A549 (cell line): Measurements from ENCODE around the gene NSD1. TPM values are rescaled to one million over a fixed set of nuclear protein-coding genes. Genes with fewer than 3 reads are reported as not detected.

Experiments used
- ATAC-seq, 2 experiments: fragments of 200-7000 bp in 1 of 2; fragments of >200 bp in 1 of 2; cut with Nextera tagmentation in 1 of 2; cut with Tn5 transposase in 1 of 2; 3 replicates each; pipeline versions ENCODE4 v1.8.0 to v1.9.1; 2018 to 2020; ENCODE audit warnings: mild to moderate bottlenecking in 1 of 2, moderate library complexity in 1 of 2
- CTCF ChIA-PET: fragments of 300-600 bp; sonication (Branson Sonifier 250); formaldehyde crosslinking; extraction: SDS; loops from one replicate; lab custom pipeline; 2021; ENCODE audit warnings: antibody characterized with exemption, inconsistent platforms; lab: Yijun Ruan, JAX
- POLR2A ChIA-PET: fragments of 350-600 bp; formaldehyde crosslinking; extraction: SDS; loops from one replicate; lab custom pipeline; 2021; ENCODE audit warnings: antibody characterized with exemption, inconsistent platforms; lab: Yijun Ruan, JAX
- DNase-seq, 2 experiments: peaks; one replicate each; pipeline versions ENCODE4 v3.0.0 to v3.0.0-alpha.2; 2011 to 2016; ENCODE audit warnings: low read depth in 1 of 2, low spot score in 1 of 2
- FAIRE-seq: peaks from 2 replicates; lab custom pipeline; 2011; peaks lifted over from hg19 to GRCh38; lab: Jason Lieb, UNC
- H3K27ac ChIP-seq, 2 experiments: fragments of >200 bp; sonication (Bioruptor Twin); formaldehyde crosslinking; 3 replicates each; pipeline ENCODE4 v1.5.1; 2016 to 2017
- H3K4me1 ChIP-seq: fragments of >200 bp; sonication (Bioruptor Twin); formaldehyde crosslinking; 3 replicates; pipeline ENCODE4 v1.6.1; 2016
- H3K4me2 ChIP-seq: fragments of >200 bp; sonication (Bioruptor Twin); formaldehyde crosslinking; 3 replicates; pipeline ENCODE4 v1.6.1; 2016
- H3K4me3 ChIP-seq: fragments of >200 bp; sonication (Bioruptor Twin); formaldehyde crosslinking; 3 replicates; pipeline ENCODE4 v1.5.1; 2016
- H3K9me3 ChIP-seq: fragments of >200 bp; sonication (Bioruptor Twin); formaldehyde crosslinking; 3 replicates; pipeline ENCODE4 v1.6.1; 2016
- CBX2 ChIP-seq: fragments of 200-600 bp; sonication (generic); IDR thresholded peaks from 2 replicates; pipeline ENCODE4 v1.6.1; 2016; ENCODE audit warnings: low read depth, mild to moderate bottlenecking, borderline replicate concordance
- CBX8 ChIP-seq: fragments of 200-600 bp; sonication (generic); IDR thresholded peaks from 2 replicates; pipeline ENCODE4 v1.6.1; 2016
- CHD4 ChIP-seq: fragments of 200-600 bp; sonication (generic); IDR thresholded peaks from 2 replicates; pipeline ENCODE4 v1.6.1; 2016; ENCODE audit warnings: antibody characterized with exemption, mild to moderate bottlenecking, borderline replicate concordance
- EHF ChIP-seq: fragments of 250-450 bp; sonication (Bioruptor Pico); IDR thresholded peaks from 2 replicates; pipeline ENCODE4 v1.5.0; 2020; ENCODE audit warnings: mild to moderate bottlenecking
- EP300 ChIP-seq, 2 experiments: fragments of >200 bp; sonication (Bioruptor Twin); formaldehyde crosslinking; IDR thresholded peaks; 2 replicates in 1 of 2; 3 replicates in 1 of 2; pipeline ENCODE4 v1.6.1; 2016 to 2017
- ESRRA ChIP-seq: fragments of 150-350 bp; IDR thresholded peaks from 2 replicates; pipeline ENCODE4 v1.6.1; 2014; ENCODE audit warnings: mild to moderate bottlenecking, low read length, borderline replicate concordance
- FOSB ChIP-seq: fragments of 250-450 bp; sonication (Bioruptor Pico); IDR thresholded peaks from 2 replicates; pipeline ENCODE4 v1.5.0; 2020; ENCODE audit warnings: mild to moderate bottlenecking, moderate library complexity
- HOXB13 ChIP-seq: fragments of 250-450 bp; sonication (Bioruptor Pico); IDR thresholded peaks from 2 replicates; pipeline ENCODE4 v1.5.0; 2020; ENCODE audit warnings: low read depth, mild to moderate bottlenecking, moderate library complexity
- HOXB5 ChIP-seq: fragments of 250-450 bp; sonication (Bioruptor Pico); IDR thresholded peaks from 2 replicates; pipeline ENCODE4 v1.5.0; 2020; ENCODE audit warnings: mild to moderate bottlenecking, moderate library complexity
- KDM5A ChIP-seq: fragments of 200-600 bp; sonication (generic); IDR thresholded peaks from 2 replicates; pipeline ENCODE4 v1.6.1; 2016; ENCODE audit warnings: antibody characterized with exemption, mild to moderate bottlenecking
- NFE2L2 ChIP-seq: fragments of 150-350 bp; conservative IDR thresholded peaks from 2 replicates; pipeline ENCODE4 v1.6.1; 2014; ENCODE audit warnings: low read length
- PHF8 ChIP-seq: fragments of 200-600 bp; sonication (generic); IDR thresholded peaks from 2 replicates; pipeline ENCODE4 v1.6.1; 2016; ENCODE audit warnings: low read depth, mild to moderate bottlenecking, antibody characterized with exemption, moderate library complexity, borderline replicate concordance
- POLR2A ChIP-seq: IDR thresholded peaks from 2 replicates; pipeline ENCODE4 v1.6.1; 2012; ENCODE audit warnings: mild to moderate bottlenecking, low read length
- RCOR1 ChIP-seq: fragments of 150-350 bp; IDR thresholded peaks from 2 replicates; pipeline ENCODE4 v1.6.1; 2014; ENCODE audit warnings: antibody characterized with exemption, low read length, low read depth
- RNF2 ChIP-seq: fragments of 200-600 bp; sonication (generic); IDR thresholded peaks from 2 replicates; pipeline ENCODE4 v1.6.1; 2016; ENCODE audit warnings: low read depth, mild to moderate bottlenecking, antibody characterized with exemption, moderate library complexity, borderline replicate concordance
- SREBF2 ChIP-seq: fragments of 450-650 bp; IDR thresholded peaks from 2 replicates; pipeline ENCODE4 v1.6.1; 2014; ENCODE audit warnings: mild to moderate bottlenecking, moderate library complexity
- ZC3H11A ChIP-seq: fragments of 450-650 bp; IDR thresholded peaks from 2 replicates; pipeline ENCODE4 v1.6.1; 2014; ENCODE audit warnings: antibody characterized with exemption, mild to moderate bottlenecking
- ZFP36 ChIP-seq: fragments of 450-650 bp; IDR thresholded peaks from 2 replicates; pipeline ENCODE4 v1.6.1; 2014; ENCODE audit warnings: borderline replicate concordance; ENCODE audit not compliant: partially characterized antibody
- ZNF302 ChIP-seq: fragments of 250-450 bp; sonication (Bioruptor Pico); IDR thresholded peaks from 2 replicates; pipeline ENCODE4 v1.9.0; 2021; ENCODE audit warnings: inconsistent platforms, mild to moderate bottlenecking, moderate library complexity
- WGBS: methylation state at CpG from one replicate; pipeline ENCODE4 v1.1.6; 2017; ENCODE audit errors: missing lambda C conversion rate; 5-methylcytosine and 5-hydroxymethylcytosine counted together
- polyA plus RNA-seq, 4 experiments: library from polyadenylated mRNA; depleted of rRNA in 3 of 4; stranded (reverse); fragments of >200 nt; fragmentation: RNase III in 1 of 4; extraction: RNeasy Plus Mini Kit Qiagen cat#74134 plus additional on column Dnase treatment in 1 of 4; gene quantifications; 2 replicates in 3 of 4; 3 replicates in 1 of 4; pipeline ENCODE4 v1.2.3, GENCODE V29; 2011 to 2017
- TF ChIP-seq, protein P1 (sequence below): IDR thresholded peaks from 2 replicates; pipeline ENCODE4 v1.6.1; 2012; ENCODE audit warnings: low read depth, borderline replicate concordance
- TF ChIP-seq, protein P2 (sequence below): fragments of >200 bp; sonication (Bioruptor Twin); formaldehyde crosslinking; IDR thresholded peaks from 3 replicates; pipeline ENCODE4 v1.5.1; 2016
- TF ChIP-seq, protein P3 (sequence below): fragments of >200 bp; sonication (Bioruptor Twin); formaldehyde crosslinking; IDR thresholded peaks from 2 replicates; pipeline ENCODE4 v1.6.1; 2016
- TF ChIP-seq, protein P4 (sequence below): fragments of 450-650 bp; IDR thresholded peaks from 2 replicates; pipeline ENCODE4 v1.6.1; 2014; ENCODE audit warnings: antibody characterized with exemption
- TF ChIP-seq, protein P5 (sequence below): fragments of 250-450 bp; sonication (Bioruptor Pico); IDR thresholded peaks from 2 replicates; pipeline ENCODE4 v1.5.0; 2020; ENCODE audit warnings: low read depth, mild to moderate bottlenecking, moderate library complexity
- TF ChIP-seq, protein P6 (sequence below): fragments of 200-600 bp; sonication (generic); IDR thresholded peaks from 2 replicates; pipeline ENCODE4 v1.6.1; 2016; ENCODE audit warnings: antibody characterized with exemption, mild to moderate bottlenecking, moderate library complexity

Gene NSD1
- polyA plus RNA-seq, 2 of the 4 experiments (the other 2 are of a cell fraction) = 16.3 to 38.2 TPM

DNA sequence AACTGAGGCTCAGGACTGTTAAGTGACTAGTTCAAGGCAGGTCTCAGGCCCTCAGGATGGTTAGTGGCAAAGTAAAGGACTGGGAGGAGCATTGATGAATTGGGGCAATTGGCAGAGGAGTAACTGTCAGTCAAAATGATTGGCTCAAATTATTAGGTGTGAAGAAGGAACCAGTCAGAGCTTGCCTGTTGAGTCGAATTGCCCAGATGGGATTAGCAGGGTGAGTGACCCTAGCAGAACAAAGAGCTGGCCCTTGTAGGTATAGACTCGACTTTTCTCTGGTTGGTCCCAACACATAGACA is 2.6 kb upstream of the NSD1 start:
- DNase-seq (no peak), FAIRE-seq (no peak), ATAC-seq (no peak)
- TF ChIP-seq HOXB5 = no peak
- no peak for TF ChIP-seq ESRRA
- no peak for TF ChIP-seq EP300 (IDR thresholded peaks at IDR 0.05)
- TF ChIP-seq, protein P1, sequence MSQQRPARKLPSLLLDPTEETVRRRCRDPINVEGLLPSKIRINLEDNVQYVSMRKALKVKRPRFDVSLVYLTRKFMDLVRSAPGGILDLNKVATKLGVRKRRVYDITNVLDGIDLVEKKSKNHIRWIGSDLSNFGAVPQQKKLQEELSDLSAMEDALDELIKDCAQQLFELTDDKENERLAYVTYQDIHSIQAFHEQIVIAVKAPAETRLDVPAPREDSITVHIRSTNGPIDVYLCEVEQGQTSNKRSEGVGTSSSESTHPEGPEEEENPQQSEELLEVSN = no peak
- no peak for TF ChIP-seq KDM5A
- TF ChIP-seq, protein P2, sequence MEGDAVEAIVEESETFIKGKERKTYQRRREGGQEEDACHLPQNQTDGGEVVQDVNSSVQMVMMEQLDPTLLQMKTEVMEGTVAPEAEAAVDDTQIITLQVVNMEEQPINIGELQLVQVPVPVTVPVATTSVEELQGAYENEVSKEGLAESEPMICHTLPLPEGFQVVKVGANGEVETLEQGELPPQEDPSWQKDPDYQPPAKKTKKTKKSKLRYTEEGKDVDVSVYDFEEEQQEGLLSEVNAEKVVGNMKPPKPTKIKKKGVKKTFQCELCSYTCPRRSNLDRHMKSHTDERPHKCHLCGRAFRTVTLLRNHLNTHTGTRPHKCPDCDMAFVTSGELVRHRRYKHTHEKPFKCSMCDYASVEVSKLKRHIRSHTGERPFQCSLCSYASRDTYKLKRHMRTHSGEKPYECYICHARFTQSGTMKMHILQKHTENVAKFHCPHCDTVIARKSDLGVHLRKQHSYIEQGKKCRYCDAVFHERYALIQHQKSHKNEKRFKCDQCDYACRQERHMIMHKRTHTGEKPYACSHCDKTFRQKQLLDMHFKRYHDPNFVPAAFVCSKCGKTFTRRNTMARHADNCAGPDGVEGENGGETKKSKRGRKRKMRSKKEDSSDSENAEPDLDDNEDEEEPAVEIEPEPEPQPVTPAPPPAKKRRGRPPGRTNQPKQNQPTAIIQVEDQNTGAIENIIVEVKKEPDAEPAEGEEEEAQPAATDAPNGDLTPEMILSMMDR = no peak
- TF ChIP-seq CHD4 = no peak
- TF ChIP-seq RCOR1 = no peak
- TF ChIP-seq, protein P3, sequence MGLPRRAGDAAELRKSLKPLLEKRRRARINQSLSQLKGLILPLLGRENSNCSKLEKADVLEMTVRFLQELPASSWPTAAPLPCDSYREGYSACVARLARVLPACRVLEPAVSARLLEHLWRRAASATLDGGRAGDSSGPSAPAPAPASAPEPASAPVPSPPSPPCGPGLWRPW = no peak
- TF ChIP-seq CBX2 = no peak
- no peak for TF ChIP-seq RNF2
- TF ChIP-seq POLR2A = no peak
- TF ChIP-seq HOXB13 (CRISPR knock-in tag) = no peak
- no peak for TF ChIP-seq ZNF302 (CRISPR knock-in tag)
- TF ChIP-seq NFE2L2 = no peak
- TF ChIP-seq CBX8 = no peak
- TF ChIP-seq, protein P4, sequence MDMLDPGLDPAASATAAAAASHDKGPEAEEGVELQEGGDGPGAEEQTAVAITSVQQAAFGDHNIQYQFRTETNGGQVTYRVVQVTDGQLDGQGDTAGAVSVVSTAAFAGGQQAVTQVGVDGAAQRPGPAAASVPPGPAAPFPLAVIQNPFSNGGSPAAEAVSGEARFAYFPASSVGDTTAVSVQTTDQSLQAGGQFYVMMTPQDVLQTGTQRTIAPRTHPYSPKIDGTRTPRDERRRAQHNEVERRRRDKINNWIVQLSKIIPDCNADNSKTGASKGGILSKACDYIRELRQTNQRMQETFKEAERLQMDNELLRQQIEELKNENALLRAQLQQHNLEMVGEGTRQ = no peak
- Histone ChIP-seq H3K4me2 (no peak overlapping the region), H3K9me3 (no peaks in the 10 kb centered on the region), H3K4me3 (no peak overlapping the region), H3K4me1 (peaks cover 15% of the 10 kb centered on the region), H3K27ac (no peak overlapping the region)
- 60% methylated on average over 2 of the region's 2 CpGs for WGBS
- CTCF ChIA-PET = interaction anchor here (1.4 to 16.4 kb wide), 2 partner anchors 9 to 18 kb away, joined by 3 to 168 read pairs; no protein-coding TSS in a partner anchor
- POLR2A ChIA-PET = no interaction called here

DNA sequence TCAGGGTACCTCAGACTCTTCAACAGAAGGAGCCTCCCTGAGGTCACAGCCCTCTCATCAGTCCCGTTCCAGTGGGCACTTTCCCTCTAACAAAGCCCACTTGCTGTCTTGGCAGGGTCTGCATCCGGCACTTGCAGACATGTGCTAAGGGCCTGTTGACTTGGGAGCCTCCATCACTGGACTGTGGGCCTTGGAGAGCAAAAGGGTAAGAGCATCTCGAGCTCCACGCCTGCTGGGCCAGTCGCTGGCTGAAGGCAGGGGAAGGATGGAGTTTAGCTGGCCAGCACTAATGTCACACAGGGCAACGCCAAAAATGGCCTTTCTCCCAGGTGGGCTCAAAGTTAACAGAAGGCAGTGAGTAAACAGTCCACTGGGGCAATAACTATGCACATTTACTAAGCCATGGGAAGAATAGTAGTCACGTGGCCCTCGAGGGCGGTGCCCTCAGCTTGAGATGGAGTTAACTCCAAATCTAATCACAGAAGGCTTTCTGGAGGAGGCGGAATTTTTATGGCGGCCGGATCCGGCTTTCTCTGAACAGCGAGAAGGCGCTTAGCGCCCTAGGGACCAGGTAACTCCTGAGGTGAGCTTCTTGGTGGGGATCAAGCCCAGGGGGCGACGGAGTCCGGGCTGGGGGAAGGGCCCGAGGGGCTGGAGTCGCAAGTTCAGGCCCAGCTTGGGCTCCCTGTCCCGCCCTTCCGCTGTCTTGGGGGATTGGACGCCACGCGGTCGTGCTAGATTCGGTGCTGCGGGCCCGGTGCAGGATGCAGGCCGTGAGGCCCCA is 2.0 kb upstream of the NSD1 start:
- ATAC-seq (no peak), DNase-seq (no peak), FAIRE-seq (no peak)
- Histone ChIP-seq H3K27ac (no peak overlapping the region), H3K4me1 (peaks cover 20% of the 10 kb centered on the region), H3K4me2 (no peak overlapping the region), H3K4me3 (no peak overlapping the region), H3K9me3 (no peaks in the 10 kb centered on the region)
- ChIA-PET POLR2A (no interaction called here), CTCF (interaction anchor here (1.4 to 16.4 kb wide), 2 partner anchors 10 to 19 kb away, joined by 3 to 168 read pairs; no protein-coding TSS in a partner anchor)
- WGBS = 89% methylated on average over 31 of the region's 31 CpGs
- TF ChIP-seq, protein P5, sequence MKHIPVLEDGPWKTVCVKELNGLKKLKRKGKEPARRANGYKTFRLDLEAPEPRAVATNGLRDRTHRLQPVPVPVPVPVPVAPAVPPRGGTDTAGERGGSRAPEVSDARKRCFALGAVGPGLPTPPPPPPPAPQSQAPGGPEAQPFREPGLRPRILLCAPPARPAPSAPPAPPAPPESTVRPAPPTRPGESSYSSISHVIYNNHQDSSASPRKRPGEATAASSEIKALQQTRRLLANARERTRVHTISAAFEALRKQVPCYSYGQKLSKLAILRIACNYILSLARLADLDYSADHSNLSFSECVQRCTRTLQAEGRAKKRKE (CRISPR knock-in tag) = no peak
- TF ChIP-seq KDM5A (no peak), ZFP36 (peak; percentile 83), RCOR1 (no peak), ZC3H11A (no peak), FOSB (no peak), PHF8 (no peak), SREBF2 (no peak), CBX8 (no peak), HOXB13 (CRISPR knock-in tag) (no peak), POLR2A (no peak), EHF (no peak)
- TF ChIP-seq, protein P4 = peak; percentile 48; the same call in 1 of the 2 replicates
- TF ChIP-seq, protein P6, sequence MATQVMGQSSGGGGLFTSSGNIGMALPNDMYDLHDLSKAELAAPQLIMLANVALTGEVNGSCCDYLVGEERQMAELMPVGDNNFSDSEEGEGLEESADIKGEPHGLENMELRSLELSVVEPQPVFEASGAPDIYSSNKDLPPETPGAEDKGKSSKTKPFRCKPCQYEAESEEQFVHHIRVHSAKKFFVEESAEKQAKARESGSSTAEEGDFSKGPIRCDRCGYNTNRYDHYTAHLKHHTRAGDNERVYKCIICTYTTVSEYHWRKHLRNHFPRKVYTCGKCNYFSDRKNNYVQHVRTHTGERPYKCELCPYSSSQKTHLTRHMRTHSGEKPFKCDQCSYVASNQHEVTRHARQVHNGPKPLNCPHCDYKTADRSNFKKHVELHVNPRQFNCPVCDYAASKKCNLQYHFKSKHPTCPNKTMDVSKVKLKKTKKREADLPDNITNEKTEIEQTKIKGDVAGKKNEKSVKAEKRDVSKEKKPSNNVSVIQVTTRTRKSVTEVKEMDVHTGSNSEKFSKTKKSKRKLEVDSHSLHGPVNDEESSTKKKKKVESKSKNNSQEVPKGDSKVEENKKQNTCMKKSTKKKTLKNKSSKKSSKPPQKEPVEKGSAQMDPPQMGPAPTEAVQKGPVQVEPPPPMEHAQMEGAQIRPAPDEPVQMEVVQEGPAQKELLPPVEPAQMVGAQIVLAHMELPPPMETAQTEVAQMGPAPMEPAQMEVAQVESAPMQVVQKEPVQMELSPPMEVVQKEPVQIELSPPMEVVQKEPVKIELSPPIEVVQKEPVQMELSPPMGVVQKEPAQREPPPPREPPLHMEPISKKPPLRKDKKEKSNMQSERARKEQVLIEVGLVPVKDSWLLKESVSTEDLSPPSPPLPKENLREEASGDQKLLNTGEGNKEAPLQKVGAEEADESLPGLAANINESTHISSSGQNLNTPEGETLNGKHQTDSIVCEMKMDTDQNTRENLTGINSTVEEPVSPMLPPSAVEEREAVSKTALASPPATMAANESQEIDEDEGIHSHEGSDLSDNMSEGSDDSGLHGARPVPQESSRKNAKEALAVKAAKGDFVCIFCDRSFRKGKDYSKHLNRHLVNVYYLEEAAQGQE = no peak
